Measurements from ENCODE around the gene IGFBP6.

IGFBP6 gene

GRCh38 chr12:53122961-53123468 is 25.5 kb downstream of the IGFBP6 start:
- DNase-seq, result no peak

- DNase-seq, result no peak
Measured at GRCh38 chr12:53123578-53124351, 26.3 kb downstream of the IGFBP6 start.

- no peak for DNase-seq
Measured at GRCh38 chr12:53124352-53124723, 26.9 kb downstream of the IGFBP6 start.

GRCh38 chr12:53127169-53127568 is 29.7 kb downstream of the IGFBP6 start:
- no peak for DNase-seq

- no peak for DNase-seq
Measured at GRCh38 chr12:53128780-53129569, 31.5 kb downstream of the IGFBP6 start.

GRCh38 chr12:53131844-53132243 is 34.4 kb downstream of the IGFBP6 start:
- DNase-seq, result no peak

- DNase-seq, result no peak
Measured at GRCh38 chr12:53133722-53134121, 36.3 kb downstream of the IGFBP6 start.

GRCh38 chr12:53143355-53143754 is 45.9 kb downstream of the IGFBP6 start:
- no peak for DNase-seq

GRCh38 chr12:53145383-53146260 is 48.2 kb downstream of the IGFBP6 start:
- DNase-seq, result no peak

GRCh38 chr12:53147181-53147580 is 49.7 kb downstream of the IGFBP6 start:
- no peak for DNase-seq

- DNase-seq, result no peak
Measured at GRCh38 chr12:53147653-53148052, 50.2 kb downstream of the IGFBP6 start.

- DNase-seq, result no peak
Measured at GRCh38 chr12:53151039-53151438, 53.6 kb downstream of the IGFBP6 start.
